HCT116 (cell line): Measurements from ENCODE around the gene CCDC112. TPM values are rescaled to one million over a fixed set of nuclear protein-coding genes. Genes with fewer than 3 reads are reported as not detected.

Experiments
- ATAC-seq: fragments of 200-7000 bp; cut with Tn5 transposase; 2 replicates; pipeline ENCODE4 v1.9.1; 2020; ENCODE audit warnings: mild to moderate bottlenecking, moderate library complexity
- BruUV-seq: library from RNA; stranded (reverse); fragments of 400-500 nt; replicated peaks from 2 replicates; lab custom pipeline; 2021; lab: Mats Ljungman, UMichigan
- CTCF ChIA-PET: fragments of 300-600 bp; sonication (Branson Sonifier 250); formaldehyde crosslinking; loops from one replicate; lab custom pipeline; 2021; ENCODE audit warnings: antibody characterized with exemption; lab: Charles Lee
- POLR2A ChIA-PET: fragments of 300-600, 350-600 bp; sonication (Branson Sonifier 250); formaldehyde crosslinking; loops from one replicate; lab custom pipeline; 2021; ENCODE audit warnings: antibody characterized with exemption; lab: Charles Lee
- RAD21 ChIA-PET, 2 experiments: fragments of 300-600 bp; sonication (Branson Sonifier 250); formaldehyde crosslinking; loops; one replicate each; lab custom pipeline; 2023; ENCODE audit warnings: low total read pairs in 2 of 2; ENCODE audit not compliant: uncharacterized antibody in 2 of 2, unreplicated experiment in 2 of 2, low non-redundant PET in 1 of 2; lab: Charles Lee
- DNase-seq: peaks from one replicate; pipeline ENCODE4 v3.0.0-alpha.2; 2010; ENCODE audit warnings: low read depth, low spot score
- H2AFZ ChIP-seq: fragments of 200-600 bp; shearing (Covaris generic), sonication (generic); 2 replicates; pipeline ENCODE4 v1.6.1; 2017; ENCODE audit warnings: low read depth, mixed run types, mixed read lengths, antibody characterized with exemption, low read length; ENCODE audit not compliant: poor library complexity, severe bottlenecking
- H3K27ac ChIP-seq: 2 replicates; pipeline ENCODE4 v1.5.1; 2012; ENCODE audit warnings: low read depth, low read length
- H3K27me3 ChIP-seq: fragments of 200-600 bp; sonication (generic); 2 replicates; pipeline ENCODE4 v1.6.1; 2016; ENCODE audit warnings: mixed run types, low read length, mixed read lengths; ENCODE audit not compliant: insufficient read depth
- H3K36me3 ChIP-seq, 2 experiments: fragments of 200-500 bp in 1 of 2; fragments of 200-600 bp in 1 of 2; sonication (Bioruptor generic) in 1 of 2; sonication (generic) in 1 of 2; 2 replicates each; pipeline versions ENCODE4 v1.5.1 to v1.6.1; 2014 to 2016; ENCODE audit warnings: low read length in 2 of 2, inconsistent platforms in 1 of 2, mixed read lengths in 1 of 2, mixed run types in 1 of 2; ENCODE audit not compliant: insufficient read depth in 2 of 2, control insufficient read depth in 1 of 2
- H3K4me1 ChIP-seq, 2 experiments: fragments of 200-600 bp in 1 of 2; sonication (generic) in 1 of 2; 2 replicates each; pipeline versions ENCODE4 v1.5.1 to v1.6.1; 2012 to 2017; ENCODE audit warnings: low read length in 2 of 2, inconsistent platforms in 1 of 2, mild to moderate bottlenecking in 1 of 2, mixed read lengths in 1 of 2, mixed run types in 1 of 2, moderate library complexity in 1 of 2; ENCODE audit not compliant: insufficient read depth in 2 of 2, control insufficient read depth in 1 of 2
- H3K4me2 ChIP-seq: fragments of 200-600 bp; sonication (generic); 2 replicates; pipeline ENCODE4 v1.6.1; 2017; ENCODE audit warnings: mixed run types, low read length, mixed read lengths
- H3K4me3 ChIP-seq, 2 experiments: fragments of 200-600 bp in 1 of 2; sonication (generic) in 1 of 2; replicated peaks in 1 of 2; 2 replicates each; pipeline ENCODE4 v1.5.1; 2011 to 2016; ENCODE audit warnings: low read length in 2 of 2, control low read depth in 1 of 2, low read depth in 1 of 2, mild to moderate bottlenecking in 1 of 2, mixed read lengths in 1 of 2, mixed run types in 1 of 2
- H3K79me2 ChIP-seq: fragments of 200-600 bp; sonication (generic); 2 replicates; pipeline ENCODE4 v1.6.1; 2017; ENCODE audit warnings: mild to moderate bottlenecking, mixed run types, low read length, moderate library complexity, mixed read lengths; ENCODE audit not compliant: insufficient read depth
- H3K9ac ChIP-seq: fragments of 200-600 bp; sonication (generic); 2 replicates; pipeline ENCODE4 v1.6.1; 2016; ENCODE audit warnings: low read length, mixed read lengths
- H3K9me2 ChIP-seq: fragments of 200-600 bp; sonication (generic), shearing (Covaris generic); 2 replicates; pipeline ENCODE4 v1.6.1; 2017; ENCODE audit warnings: mixed run types, mild to moderate bottlenecking, moderate library complexity; ENCODE audit not compliant: insufficient read depth
- H3K9me3 ChIP-seq, 2 experiments: fragments of 200-500 bp in 1 of 2; fragments of 200-600 bp in 1 of 2; sonication (Bioruptor generic) in 1 of 2; sonication (generic) in 1 of 2; 2 replicates each; pipeline ENCODE4 v1.6.1; 2014 to 2017; ENCODE audit warnings: low read length in 2 of 2, mixed read lengths in 2 of 2, inconsistent platforms in 1 of 2, low read depth in 1 of 2, mild to moderate bottlenecking in 1 of 2, mixed run types in 1 of 2, moderate library complexity in 1 of 2; ENCODE audit not compliant: control insufficient read depth in 1 of 2, insufficient read depth in 1 of 2
- H4K20me1 ChIP-seq: fragments of 200-600 bp; sonication (generic), shearing (Covaris generic); 2 replicates; pipeline ENCODE4 v1.6.1; 2017; ENCODE audit warnings: mixed run types, mild to moderate bottlenecking, moderate library complexity; ENCODE audit not compliant: insufficient read depth
- ATF3 ChIP-seq: IDR thresholded peaks from 2 replicates; pipeline ENCODE4 v1.6.1; 2012
- CBX3 ChIP-seq: IDR thresholded peaks from 2 replicates; pipeline ENCODE4 v1.6.1; 2012; ENCODE audit warnings: low read depth
- CTCF ChIP-seq, 3 experiments: fragments of 200-600 bp in 1 of 3; sonication (generic) in 1 of 3; IDR thresholded peaks in 2 of 3; conservative IDR thresholded peaks in 1 of 3; 2 replicates each; pipeline ENCODE4 v1.5.1; 2012 to 2017; ENCODE audit warnings: low read depth in 2 of 3, low read length in 2 of 3, antibody characterized with exemption in 1 of 3, borderline replicate concordance in 1 of 3, control low read depth in 1 of 3, mild to moderate bottlenecking in 1 of 3, mixed read lengths in 1 of 3, mixed run types in 1 of 3, moderate library complexity in 1 of 3; ENCODE audit not compliant: insufficient read depth in 1 of 3
- EGR1 ChIP-seq: IDR thresholded peaks from 2 replicates; pipeline ENCODE4 v1.6.1; 2012; ENCODE audit warnings: low read depth
- EZH2 ChIP-seq: fragments of 200-600 bp; sonication (generic); IDR thresholded peaks from 2 replicates; pipeline ENCODE4 v1.6.1; 2017; ENCODE audit warnings: antibody characterized with exemption, mixed run types
- MAX ChIP-seq: IDR thresholded peaks from 2 replicates; pipeline ENCODE4 v1.6.1; 2012
- POLR2AphosphoS5 ChIP-seq: IDR thresholded peaks from 2 replicates; pipeline ENCODE4 v1.6.1; 2011; ENCODE audit warnings: mild to moderate bottlenecking, low read depth, low read length, moderate library complexity
- RAD21 ChIP-seq: IDR thresholded peaks from 2 replicates; pipeline ENCODE4 v1.6.1; 2012; ENCODE audit warnings: low read depth, mild to moderate bottlenecking
- SIN3A ChIP-seq: IDR thresholded peaks from 2 replicates; pipeline ENCODE4 v1.6.1; 2012; ENCODE audit warnings: low read depth
- TCF7L2 ChIP-seq: IDR thresholded peaks from 2 replicates; pipeline ENCODE4 v1.7.0; 2011; ENCODE audit warnings: borderline replicate concordance, inconsistent platforms; ENCODE audit not compliant: insufficient read depth, insufficient read length; ENCODE audit errors: extremely low read depth
- YY1 ChIP-seq: IDR thresholded peaks from 2 replicates; pipeline ENCODE4 v1.6.1; 2011; ENCODE audit warnings: low read length, low read depth, moderate library complexity, mild to moderate bottlenecking; ENCODE audit not compliant: insufficient replicate concordance; ENCODE audit errors: extremely low read depth
- intact Hi-C: fragments of 100-400 bp; cut with micrococcal nuclease; formaldehyde crosslinking; loops from 2 replicates; pipeline ENCODE4 v1.10.0; 2022
- total RNA-seq: library from RNA; stranded (reverse); gene quantifications from one replicate; pipeline ENCODE4 v1.2.1, GENCODE V29; 2021; ENCODE audit not compliant: unreplicated experiment

Gene CCDC112
- total RNA-seq, 1 experiment from 2014 or later, result 13.7 TPM

GRCh38 chr5:115282131-115282530, 14.3 kb downstream of the CCDC112 start (continued):
- TF ChIP-seq EZH2, result no peak
- TF ChIP-seq RAD21, result no peak
- no peak for TF ChIP-seq CTCF (IDR thresholded peaks at IDR 0.05 in 2 of 3, conservative IDR thresholded peaks at IDR 0.05 in 1 of 3; ENCODE audit: borderline replicate concordance in 1 of 3, insufficient read depth in 1 of 3, low read depth in 2 of 3, low read length in 2 of 3)
- no peak for TF ChIP-seq SIN3A
- TF ChIP-seq YY1, result no peak
- TF ChIP-seq POLR2AphosphoS5, result no peak
- TF ChIP-seq MAX, result no peak
- no peak for TF ChIP-seq EGR1
- no peak for TF ChIP-seq ATF3
- TF ChIP-seq TCF7L2, result no peak

GRCh38 chr5:115274584-115274983, 21.9 kb downstream of the CCDC112 start:
- Histone ChIP-seq H3K4me2 (no peak overlapping the region), H3K27ac (no peak overlapping the region), H3K36me3 (0 out of 4 replicates have a peak, but pooled peaks cover 0 to 22% of the 10 kb centered on the region in 2 experiments), H3K79me2 (no peaks in the 10 kb centered on the region), H3K9me3 (no peaks in the 10 kb centered on the region), H3K9me2 (no peaks in the 10 kb centered on the region), H2AFZ (no peak overlapping the region), H4K20me1 (no peaks in the 10 kb centered on the region)
- ATAC-seq (no peak), DNase-seq (no peak)
- intact Hi-C loops, result no loop called here
- POLR2A ChIA-PET, result no interaction called here
- TF ChIP-seq CBX3 (no peak), EZH2 (no peak)
- TF ChIP-seq, all 23 proteins: peak for 0
- BruUV-seq, result no TSS peak
- CTCF ChIA-PET, result no interaction called here
- RAD21 ChIA-PET, result no interaction called here
- Histone ChIP-seq H3K27me3 (no peaks in the 10 kb centered on the region), H3K9ac (no peak overlapping the region), H3K4me1 (no peaks in the 10 kb centered on the region), H3K4me3 (no peak overlapping the region)
